GM21390 (cell line): ENCODE data around the gene AMBP.

ENCODE experiments used
- ATAC-seq: cut with Tn5 transposase; IDR thresholded peaks from one replicate; pipeline ENCODE4 v1.9.1; 2021; ENCODE audit not compliant: unreplicated experiment

The AMBP gene

DNA sequence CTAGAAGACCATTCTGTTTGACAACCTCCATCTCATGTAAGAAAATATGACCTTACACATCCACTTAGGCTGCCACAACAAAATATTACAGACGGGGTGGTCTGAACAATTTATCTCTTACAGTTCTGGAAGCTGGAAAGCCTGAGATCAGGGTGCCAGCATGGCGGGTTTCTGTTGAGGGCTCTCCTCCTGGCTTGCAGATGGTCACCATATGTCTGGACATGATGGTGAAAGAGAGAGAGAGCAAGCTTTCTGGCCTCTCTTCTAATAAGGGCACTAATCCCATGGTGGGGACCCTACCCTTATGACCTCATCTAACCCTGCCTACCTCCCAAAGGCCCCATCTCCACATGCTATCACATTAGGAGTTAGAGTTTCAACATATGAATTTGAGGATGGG, 66.0 kb downstream of the AMBP start:
- no peak for ATAC-seq

DNA sequence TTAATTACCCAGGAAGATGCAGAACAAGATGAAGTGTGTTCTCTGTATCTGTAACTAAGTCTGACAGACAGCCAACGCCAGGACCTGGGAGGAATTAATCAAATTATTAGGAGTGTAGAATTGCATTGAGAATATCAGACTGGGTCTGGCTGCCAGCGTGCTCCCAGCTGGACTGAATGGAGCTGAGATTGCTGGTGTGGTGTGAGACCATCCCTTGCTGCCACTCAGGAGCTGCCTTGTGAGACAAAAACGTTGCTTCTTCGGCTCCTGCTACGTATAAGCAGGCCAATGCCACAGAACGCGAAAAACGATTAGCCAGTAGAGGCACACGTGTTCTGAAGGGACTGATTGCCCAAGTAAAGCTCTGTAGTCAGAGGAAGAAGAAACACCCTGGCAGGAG, 66.8 kb downstream of the AMBP start:
- no peak for ATAC-seq
